Keratinocyte (primary cell): ENCODE data around the gene FAM174B.

Experiments
- EZH2 ChIP-seq: IDR thresholded peaks from one replicate; pipeline ENCODE4 v1.6.1; 2012; ENCODE audit warnings: inconsistent platforms, mild to moderate bottlenecking, low read length, moderate library complexity
- TF ChIP-seq, protein P1 (sequence below), 3 experiments: IDR thresholded peaks in 1 of 3; conservative IDR thresholded peaks in 1 of 3; optimal IDR thresholded peaks in 1 of 3; 2 replicates in 2 of 3; 3 replicates in 1 of 3; pipeline versions ENCODE3 to v1.5.1; 2011; ENCODE audit warnings: low read length in 3 of 3, mild to moderate bottlenecking in 3 of 3, moderate library complexity in 2 of 3, control low read depth in 1 of 3, inconsistent platforms in 1 of 3; ENCODE audit not compliant: insufficient read depth in 2 of 3; ENCODE audit errors: extremely low read depth in 1 of 3

- TF ChIP-seq, protein P1, sequence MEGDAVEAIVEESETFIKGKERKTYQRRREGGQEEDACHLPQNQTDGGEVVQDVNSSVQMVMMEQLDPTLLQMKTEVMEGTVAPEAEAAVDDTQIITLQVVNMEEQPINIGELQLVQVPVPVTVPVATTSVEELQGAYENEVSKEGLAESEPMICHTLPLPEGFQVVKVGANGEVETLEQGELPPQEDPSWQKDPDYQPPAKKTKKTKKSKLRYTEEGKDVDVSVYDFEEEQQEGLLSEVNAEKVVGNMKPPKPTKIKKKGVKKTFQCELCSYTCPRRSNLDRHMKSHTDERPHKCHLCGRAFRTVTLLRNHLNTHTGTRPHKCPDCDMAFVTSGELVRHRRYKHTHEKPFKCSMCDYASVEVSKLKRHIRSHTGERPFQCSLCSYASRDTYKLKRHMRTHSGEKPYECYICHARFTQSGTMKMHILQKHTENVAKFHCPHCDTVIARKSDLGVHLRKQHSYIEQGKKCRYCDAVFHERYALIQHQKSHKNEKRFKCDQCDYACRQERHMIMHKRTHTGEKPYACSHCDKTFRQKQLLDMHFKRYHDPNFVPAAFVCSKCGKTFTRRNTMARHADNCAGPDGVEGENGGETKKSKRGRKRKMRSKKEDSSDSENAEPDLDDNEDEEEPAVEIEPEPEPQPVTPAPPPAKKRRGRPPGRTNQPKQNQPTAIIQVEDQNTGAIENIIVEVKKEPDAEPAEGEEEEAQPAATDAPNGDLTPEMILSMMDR (optimal IDR thresholded peaks at IDR 0.05 in 1 of 3, IDR thresholded peaks at IDR 0.05 in 1 of 3, conservative IDR thresholded peaks at IDR 0.05 in 1 of 3; ENCODE audit: extremely low read depth in 1 of 3, insufficient read depth in 2 of 3, low read length in 3 of 3), result no peak
- no peak for TF ChIP-seq EZH2
These were observed 37.7 kb downstream of the FAM174B start for GRCh38 chr15:92617549-92618520.
